NCI-H2196 treated with DMSO at 0.1 percent for 48 hours (cell line): ENCODE results near the gene S100A2.
"Not testable (repeated sequence)": the region's sequence is repeated elsewhere in the genome, so short reads cannot be mapped to it uniquely, and the experiment has no call there.

ENCODE experiments used
- DNase-seq: peaks from one replicate; lab custom pipeline; 2025; ENCODE audit not compliant: unreplicated experiment; lab: John Stamatoyannopoulos, UW

The S100A2 gene

DNA sequence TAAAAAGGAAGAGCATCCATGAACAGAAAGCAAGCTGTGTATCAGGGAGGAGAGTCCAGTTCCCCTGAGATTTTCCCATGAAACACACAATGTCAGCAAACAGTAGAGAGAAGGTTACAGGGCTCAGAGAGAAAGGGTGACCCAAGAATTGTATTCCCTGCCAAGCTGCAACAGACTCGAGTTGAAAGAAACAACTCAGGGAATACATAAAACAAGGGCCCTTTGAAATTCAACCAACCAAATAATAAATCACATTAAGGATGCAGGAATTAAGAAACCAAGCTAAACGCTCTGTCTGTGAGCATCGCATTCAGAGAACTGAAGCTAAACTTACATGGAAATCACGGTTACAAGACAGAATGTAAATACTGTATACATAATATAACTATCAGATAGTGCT is 27.1 kb upstream of the S100A2 start:
- no peak for DNase-seq

DNA sequence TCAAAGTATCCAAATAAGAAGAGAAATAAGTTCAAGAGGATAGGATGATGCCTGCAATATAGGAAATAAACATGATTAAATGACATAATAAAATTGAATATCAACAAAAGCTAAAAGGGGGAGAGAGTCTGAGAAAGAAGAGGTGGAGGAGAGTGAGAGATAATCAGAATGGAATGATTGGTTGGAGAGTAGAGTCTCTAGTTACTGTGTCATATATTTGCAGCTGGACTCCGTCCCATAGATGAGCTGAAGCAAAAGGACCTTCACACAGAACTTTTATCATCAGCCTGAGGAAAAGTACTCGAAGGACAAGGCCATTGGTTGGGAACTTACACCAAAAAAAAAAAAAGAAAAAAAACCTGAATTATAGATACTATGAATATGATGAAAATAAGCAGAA is 22.8 kb upstream of the S100A2 start:
- DNase-seq, result no peak

DNA sequence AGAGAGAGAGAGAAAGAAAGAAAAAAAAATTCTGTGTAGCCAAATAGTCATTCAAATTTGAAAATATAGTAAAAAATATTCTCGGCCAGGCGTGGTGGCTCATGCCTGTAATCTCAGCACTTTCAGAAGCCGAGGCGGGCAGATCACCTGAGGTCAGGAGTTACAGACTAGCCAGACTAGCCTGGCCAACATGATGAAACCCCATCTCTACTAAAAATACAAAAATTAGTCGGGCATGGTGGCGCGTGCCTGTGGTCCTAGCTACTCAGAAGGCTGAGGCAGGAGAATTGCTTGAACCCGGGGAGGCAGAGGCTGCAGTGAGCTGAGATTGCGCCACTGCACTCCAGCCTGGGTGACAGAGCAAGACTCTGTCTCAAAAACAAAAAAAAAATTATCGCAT is 22.4 kb upstream of the S100A2 start:
- not testable (repeated sequence) for DNase-seq

DNA sequence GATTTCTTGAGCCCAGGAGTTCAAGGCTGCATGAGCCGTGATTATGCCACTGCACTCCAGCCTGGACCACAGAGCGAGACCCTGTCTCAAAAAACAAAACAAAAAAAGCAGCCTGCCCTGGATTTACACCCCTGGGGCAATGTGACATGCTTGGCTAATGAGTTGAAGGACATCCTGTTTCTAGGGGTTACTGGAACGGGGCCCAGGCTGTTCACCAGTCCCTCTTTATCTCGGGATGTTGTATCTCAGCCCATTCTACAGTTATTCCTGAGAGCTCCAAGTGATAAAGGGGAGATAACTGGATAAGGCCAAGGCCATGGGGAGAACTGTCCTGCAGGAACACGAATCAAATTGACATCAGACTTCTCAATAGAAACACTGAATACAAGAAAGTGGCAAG is 21.7 kb upstream of the S100A2 start:
- DNase-seq, result no peak

DNA sequence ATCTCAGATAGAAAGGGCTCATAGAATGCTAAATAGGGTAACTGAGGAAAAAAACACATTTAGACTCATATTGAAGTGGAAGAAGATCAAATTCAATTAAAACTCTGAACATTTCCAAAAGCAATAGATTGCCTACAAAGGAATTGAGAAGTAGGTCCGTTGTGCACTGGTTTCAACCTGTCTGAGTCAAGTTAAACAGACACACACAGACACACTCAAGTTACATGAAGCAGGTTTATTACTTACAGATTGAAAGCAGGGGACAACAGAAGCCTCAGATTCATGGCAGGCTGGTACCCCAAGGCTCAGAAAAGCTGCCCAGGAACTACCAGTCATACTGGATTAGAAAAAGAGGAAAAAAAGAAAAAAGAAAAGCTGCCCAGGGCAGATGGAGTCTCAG is 20.7 kb upstream of the S100A2 start:
- DNase-seq, result no peak

DNA sequence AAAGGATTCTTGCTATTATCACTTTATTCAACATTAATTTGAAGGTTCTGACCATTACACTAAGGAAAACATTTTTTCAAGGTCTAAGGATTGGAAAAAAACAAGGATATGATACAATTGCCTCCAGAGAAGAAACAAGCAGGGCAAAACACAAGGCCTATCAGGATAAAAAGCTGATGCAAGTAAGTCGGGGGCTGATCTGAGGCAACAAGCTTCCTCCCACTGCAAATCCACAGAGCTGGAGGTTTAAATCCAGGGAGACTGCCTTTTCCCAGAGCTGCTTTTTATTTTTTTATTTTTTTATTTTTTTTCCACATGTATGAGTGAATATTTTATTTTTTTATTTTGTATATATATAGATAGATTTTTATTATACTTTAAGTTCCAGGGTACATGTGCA is 19.4 kb upstream of the S100A2 start:
- no peak for DNase-seq

DNA sequence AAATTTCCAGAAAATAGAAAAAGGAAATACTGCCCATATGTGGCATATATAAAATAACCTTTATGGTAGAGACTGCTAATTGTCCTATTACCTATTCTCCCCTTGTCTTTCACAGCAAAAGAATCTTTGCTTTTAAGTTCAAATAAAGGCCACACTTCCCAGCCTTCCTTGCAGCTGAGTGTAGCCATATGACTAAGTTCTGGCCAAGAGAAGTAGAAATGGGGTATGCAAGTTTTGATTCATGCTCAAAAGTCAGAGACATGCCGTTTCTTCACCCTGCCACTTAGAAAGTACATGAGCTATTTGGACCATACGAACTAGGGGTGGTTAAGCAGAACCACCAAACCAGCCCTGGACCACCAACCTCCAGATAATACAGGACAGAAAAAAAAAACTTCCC is 18.3 kb upstream of the S100A2 start:
- DNase-seq, result no peak

DNA sequence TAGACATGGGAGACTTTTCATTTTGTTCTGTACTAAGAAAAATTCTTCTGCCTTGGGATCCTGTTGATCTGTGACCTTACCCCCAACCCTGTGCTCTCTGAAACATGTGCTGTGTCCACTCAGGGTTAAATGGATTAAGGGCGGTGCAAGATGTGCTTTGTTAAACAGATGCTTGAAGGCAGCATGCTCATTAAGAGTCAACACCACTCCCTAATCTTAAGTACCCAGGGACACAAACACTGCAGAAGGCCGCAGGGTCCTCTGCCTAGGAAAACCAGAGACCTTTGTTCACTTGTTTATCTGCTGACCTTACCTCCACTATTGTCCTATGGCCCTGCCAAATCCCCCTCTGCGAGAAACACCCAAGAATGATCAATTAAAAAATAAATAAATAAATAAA is 17.9 kb upstream of the S100A2 start:
- DNase-seq, result not testable (repeated sequence)

DNA sequence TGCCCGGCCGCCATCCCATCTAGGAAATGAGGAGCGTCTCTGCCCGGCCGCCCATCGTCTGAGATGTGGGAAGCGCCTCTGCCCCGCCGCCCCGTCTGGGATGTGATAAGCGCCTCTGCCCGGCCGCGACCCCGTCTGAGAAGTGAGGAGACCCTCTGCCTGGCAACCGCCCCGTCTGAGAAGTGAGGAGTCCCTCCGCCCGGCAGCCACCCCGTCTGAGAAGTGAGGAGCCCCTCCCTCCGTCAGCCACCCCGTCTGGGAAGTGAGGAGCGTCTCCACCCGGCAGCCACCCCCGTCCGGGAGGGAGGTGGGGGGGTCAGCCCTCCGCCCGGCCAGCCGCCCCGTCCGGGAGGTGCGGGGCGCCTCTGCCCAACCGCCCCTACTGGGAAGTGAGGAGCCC is 17.2 kb upstream of the S100A2 start:
- not testable (repeated sequence) for DNase-seq

DNA sequence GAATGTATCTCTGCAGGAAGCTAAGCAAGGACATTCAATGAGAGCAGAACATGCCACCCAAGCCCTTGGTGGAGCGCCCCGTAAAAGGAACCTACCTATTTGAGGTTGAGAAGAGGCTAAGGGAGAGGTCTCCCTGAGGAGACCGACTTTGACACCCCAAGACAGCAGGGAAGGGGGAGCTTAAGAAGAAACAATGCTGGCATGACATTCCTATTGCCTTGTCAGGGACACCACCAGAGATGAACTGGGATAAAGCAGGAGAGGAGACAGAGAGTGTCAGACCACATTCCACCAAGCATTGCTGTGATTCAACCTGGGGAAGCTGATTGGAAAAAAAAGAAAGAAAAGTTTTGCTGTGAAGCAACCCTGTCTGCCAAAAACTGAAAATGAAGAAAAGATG is 13.3 kb upstream of the S100A2 start:
- DNase-seq, result no peak

DNA sequence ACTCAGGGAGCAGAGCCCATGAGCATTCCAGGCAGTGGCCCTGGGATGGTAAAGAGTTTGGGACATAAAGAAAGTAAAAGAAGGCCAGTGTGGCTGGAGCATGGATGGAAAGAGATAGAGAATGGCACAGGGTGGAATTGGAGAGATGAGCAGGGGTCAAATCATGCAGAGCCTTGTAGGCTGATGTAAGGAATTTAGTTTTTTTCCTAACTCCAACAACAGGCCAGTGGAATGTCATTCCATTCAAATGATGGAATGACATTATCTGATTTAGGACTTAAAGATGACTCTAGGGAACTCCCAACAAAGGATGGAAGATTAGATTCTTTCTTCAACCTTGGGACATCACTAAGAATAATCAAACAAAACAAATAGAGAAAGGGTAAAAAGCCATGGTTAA is 12.8 kb upstream of the S100A2 start:
- DNase-seq, result no peak

DNA sequence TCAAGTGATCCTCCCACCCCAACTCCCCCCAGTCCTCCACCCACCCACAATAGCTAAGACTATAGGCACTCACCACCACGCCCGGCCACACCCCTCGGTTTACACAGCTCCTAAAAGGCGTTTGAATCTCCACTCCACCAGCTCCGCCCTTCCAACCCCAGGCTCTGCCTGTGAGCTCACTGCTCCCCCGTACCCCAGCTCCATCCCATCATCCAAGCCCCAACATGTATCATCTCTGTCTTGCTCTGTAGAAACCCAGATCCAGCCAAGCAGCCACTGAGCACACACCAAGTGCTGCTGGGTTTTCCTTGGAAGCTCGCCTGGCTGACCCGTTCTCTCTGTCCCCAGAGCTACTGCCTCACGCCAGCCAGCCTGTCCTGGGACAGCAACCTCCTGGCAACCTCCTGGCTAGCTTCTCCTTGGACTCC is 12.0 kb upstream of the S100A2 start:
- DNase-seq, result no peak

DNA sequence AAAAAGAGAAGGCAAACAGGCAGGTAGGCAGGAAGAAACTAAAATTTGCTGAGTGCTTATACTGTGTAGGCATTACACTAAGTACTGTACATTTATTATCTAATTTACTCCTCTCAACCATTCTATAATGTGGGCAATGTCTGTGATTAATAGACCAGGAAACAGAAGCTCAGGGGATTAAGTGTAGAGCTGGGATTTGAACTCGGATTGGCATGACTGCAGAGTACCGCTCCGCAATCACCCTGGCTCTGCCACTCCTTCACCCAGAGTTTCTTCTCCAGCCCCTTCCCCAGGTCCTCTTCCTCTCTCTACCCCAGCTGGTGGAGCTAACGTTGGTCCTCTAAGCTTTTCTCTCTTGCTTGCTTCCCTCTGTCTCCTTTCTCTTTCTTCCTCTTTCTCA is 11.5 kb upstream of the S100A2 start:
- DNase-seq, result no peak

DNA sequence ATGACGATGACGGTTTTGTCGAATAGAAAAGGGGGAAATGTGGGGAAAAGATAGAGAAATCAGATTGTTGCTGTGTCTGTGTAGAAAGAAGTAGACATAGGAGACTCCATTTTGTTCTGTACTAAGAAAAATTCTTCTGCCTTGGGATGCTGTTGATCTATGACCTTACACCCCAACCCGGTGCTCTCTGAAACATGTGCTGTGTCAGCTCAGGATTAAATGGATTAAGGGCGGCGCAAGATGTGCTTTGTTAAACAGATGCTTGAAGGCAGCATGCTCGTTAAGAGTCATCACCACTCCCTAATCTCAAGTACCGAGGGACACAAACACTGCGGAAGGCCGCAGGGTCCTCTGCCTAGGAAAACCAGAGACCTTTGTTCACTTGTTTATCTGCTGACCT is 9.9 kb upstream of the S100A2 start:
- DNase-seq, result not testable (repeated sequence)

DNA sequence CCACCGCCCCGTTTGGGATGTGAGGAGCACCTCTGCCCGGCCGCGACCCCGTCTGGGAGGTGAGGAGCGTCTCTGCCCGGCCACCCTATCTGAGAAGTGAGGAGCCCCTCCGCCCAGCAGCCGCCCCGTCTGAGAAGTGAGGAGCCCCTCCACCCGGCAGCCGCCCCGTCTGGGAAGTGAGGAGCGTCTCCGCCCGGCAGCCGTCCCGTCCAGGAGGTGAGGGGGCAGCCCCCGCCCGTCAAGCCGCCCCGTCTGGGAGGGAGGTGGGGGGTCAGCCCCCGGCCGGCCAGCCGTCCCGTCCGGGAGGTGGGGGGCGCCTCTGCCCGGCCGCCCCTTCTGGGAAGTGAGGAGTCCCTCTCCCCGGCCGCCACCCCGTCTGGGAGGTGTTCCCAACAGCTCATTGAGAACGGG is 9.4 kb upstream of the S100A2 start:
- DNase-seq, result not testable (repeated sequence)

DNA sequence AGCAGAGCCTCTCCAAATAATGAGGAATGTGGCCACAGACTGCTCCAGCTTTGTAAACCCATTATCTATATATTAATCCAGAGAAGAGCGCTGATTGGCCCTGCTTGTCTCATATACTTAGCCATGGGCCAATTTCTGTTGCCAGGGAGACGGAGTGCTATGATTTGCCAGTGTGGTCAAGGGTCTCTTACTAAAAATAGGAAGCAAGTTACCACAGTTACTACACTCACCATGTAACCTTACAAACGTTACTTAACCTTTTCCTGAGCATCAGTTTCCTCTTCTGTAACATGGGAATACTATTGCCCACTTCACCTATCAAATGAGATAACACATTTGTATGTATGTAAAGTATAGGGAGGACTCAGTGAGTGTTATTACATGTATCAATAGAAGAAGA is 7.7 kb upstream of the S100A2 start:
- no peak for DNase-seq

DNA sequence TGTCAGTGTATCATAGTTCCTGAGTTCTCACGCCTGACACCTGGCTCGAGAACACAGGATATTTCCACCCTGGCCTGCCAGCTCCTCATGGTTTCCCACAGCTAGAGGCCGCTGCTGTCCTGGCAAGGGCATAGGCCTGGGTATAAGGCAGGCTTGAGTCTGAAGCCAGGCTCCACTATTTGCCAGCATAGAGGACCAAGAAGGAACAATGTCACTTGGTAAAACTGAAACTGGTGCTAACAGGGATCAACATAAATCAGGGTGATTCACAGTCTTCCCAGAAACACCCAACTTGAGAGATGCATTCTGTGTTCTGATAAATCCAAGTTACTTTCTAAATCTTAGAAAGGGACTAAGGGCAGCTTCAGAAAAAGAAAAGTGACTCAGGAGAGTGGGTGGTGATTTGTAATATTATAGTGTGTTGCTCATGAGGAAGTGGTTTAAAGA is 6.9 kb upstream of the S100A2 start:
- DNase-seq, result peak; percentile 63

DNA sequence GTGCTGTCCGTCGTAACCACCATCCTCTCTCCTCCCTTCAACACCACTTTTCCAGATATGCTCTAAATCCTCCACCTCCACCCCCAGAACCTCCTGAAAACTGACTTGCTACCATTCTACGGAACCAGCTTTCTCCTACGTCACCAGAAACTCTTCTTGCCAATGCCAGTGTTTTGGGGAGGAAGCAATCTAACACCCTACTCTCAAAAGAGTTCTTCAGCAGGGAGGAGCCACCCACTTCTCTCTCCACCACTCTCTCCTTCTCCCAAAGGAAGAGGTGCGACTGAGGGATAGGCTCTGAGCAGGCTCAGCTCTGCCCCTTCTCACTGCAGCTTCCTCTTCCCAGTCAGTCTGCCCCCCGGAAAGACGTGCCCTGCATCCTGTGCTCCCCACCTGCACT is 6.1 kb upstream of the S100A2 start:
- no peak for DNase-seq

DNA sequence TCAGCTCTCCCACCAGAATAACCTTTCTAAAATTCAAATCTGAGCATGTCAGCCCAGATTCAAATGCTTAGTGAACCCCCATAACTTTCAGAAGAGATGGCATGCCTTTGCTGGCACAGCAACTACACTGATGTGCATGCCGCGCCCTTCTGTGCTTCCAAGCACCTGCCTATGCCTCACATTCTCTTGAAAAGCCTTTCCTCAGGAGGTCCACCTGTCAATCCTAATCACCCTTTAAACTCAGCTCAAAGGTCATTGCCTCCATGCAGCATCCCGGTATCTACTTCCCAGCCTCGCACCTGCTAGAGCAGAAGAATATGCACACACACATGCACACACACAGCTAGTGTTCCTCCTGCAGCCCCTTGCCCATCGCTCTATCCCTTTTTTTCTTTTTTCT is 5.2 kb upstream of the S100A2 start:
- DNase-seq, result no peak

DNA sequence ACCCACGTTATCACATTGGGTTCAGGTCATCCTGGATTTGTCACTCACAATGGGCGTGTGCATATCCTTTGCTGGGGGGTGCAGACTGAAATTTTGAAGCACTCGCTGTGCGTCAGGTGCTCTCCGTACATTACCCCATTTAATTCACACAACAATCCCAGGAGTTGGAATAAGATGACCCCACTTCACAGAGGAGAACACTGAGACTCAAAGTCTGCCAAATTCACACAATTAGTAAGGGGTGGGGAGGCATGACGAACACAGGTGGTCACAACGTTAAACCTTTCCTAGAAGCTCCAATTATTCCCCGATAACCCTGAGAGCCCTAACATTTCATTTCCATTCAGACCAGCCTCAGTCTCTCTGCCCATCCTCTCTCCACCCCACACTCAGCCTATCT is 3.8 kb upstream of the S100A2 start:
- DNase-seq, result no peak

DNA sequence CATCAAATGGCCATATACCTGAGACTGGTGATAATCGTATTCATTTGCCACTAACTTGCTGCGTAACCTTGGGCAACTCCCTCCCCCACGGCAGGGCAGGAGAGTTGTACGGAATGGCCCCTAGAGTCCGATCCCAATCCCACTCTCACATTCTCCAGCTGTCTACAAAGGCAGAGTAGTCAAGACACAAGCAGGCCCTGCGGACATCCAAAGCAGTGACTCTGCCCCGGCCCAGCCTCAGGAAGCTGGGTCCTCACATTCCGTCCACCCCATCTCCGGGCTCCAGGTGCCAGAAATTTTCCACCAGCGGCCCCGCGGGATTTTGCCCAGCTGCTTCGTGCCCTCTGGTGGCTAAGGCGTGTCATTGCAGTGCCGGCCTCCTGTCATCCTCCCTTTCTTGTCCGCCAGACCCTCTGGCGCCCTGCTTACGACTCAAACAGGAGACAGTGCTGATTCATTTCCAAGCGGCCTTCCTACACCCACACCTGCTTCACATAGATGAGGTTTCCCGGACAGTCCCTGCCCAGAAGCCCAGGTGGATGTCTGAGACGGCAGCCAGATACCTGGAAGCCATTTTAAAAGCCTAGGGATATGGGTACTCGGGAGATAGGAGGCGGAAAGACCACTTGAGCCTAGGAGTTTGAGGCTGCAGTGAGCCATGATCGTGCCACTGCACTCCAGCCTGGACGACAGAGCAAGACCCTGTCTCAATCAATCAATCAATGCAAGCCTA is 2.9 kb upstream of the S100A2 start:
- peak; percentile 94 for DNase-seq

DNA sequence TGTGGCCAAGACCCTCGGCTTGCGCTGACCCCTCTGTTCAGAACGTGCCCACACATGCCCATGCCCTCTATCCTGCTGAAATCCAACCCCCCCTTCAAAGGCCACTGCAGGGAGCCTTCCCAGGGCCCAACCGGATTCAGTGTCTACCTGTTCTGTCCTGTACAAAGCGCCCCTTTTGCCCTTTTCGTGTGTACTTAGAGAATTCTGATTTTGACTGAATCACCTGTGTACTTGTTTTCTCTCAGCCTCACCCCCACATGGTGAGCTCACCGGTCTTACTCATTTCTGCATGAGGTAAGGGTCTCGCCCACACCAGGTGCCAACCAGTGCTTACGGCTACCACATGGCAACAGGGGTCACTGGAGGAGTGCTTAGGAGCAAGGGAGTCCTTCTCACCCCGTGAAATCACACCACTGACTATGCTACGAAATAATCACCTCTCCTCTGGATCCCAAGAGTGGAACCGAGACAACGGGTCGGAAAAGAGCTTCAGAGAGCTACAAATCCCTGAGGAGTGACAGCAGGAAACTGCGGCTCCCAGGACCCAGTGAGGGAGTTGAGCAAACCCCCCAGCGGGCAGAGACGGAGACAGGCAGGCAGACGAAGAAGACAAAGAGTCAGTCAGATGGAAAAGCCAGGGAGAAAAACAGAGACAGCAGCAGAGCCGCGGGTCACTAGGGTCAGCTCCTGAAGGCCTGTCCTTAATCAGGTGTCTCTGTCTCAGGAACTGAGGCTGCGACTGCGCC is 2.1 kb upstream of the S100A2 start:
- DNase-seq, result no peak
